Stimulated activated CD8-positive, alpha-beta memory T cell treated with anti-CD3 and anti-CD28 coated beads, Interleukin-12 subunit alpha, Interleukin-12 subunit beta, amount 100 ng/mL, for 24 hours (primary cell): ENCODE measurements around the gene KRTAP10-5.
"Not testable (repeated sequence)": the region's sequence is repeated elsewhere in the genome, so short reads cannot be mapped to it uniquely, and the experiment has no call there.

Experiments used
- DNase-seq: peaks from one replicate; pipeline ENCODE4 v3.0.0-alpha.2; 2020; ENCODE audit errors: extremely low read depth

Gene KRTAP10-5

GRCh38 chr21:44611551-44611950, 31.1 kb upstream of the KRTAP10-5 start:
- DNase-seq, result no peak

- DNase-seq, result not testable (repeated sequence)
Measured at GRCh38 chr21:44610157-44610843, 29.9 kb upstream of the KRTAP10-5 start.

GRCh38 chr21:44609193-44609592, 28.8 kb upstream of the KRTAP10-5 start:
- no peak for DNase-seq

GRCh38 chr21:44606495-44606894, 26.1 kb upstream of the KRTAP10-5 start:
- no peak for DNase-seq

GRCh38 chr21:44603911-44604310, 23.5 kb upstream of the KRTAP10-5 start:
- no peak for DNase-seq

- no peak for DNase-seq
Measured at GRCh38 chr21:44603109-44603875, 22.9 kb upstream of the KRTAP10-5 start.

- DNase-seq, result no peak
Measured at GRCh38 chr21:44602463-44602850, 22.1 kb upstream of the KRTAP10-5 start.

GRCh38 chr21:44601596-44602462, 21.4 kb upstream of the KRTAP10-5 start:
- no peak for DNase-seq

- DNase-seq, result not testable (repeated sequence)
Measured at GRCh38 chr21:44601091-44601490, 20.7 kb upstream of the KRTAP10-5 start.

- not testable (repeated sequence) for DNase-seq
Measured at GRCh38 chr21:44600118-44600978, 19.9 kb upstream of the KRTAP10-5 start, which contains the start of gene KRTAP10-7. TSS of gene KRTAP10-7 (plus strand) at chr21:44600597. CDS start at chr21:44600622, 25 bp downstream.

- DNase-seq, result no peak
Measured at GRCh38 chr21:44599264-44600029, 19.0 kb upstream of the KRTAP10-5 start.

GRCh38 chr21:44598061-44598460, 17.7 kb upstream of the KRTAP10-5 start:
- no peak for DNase-seq

- DNase-seq, result no peak
Measured at GRCh38 chr21:44596068-44596725, 15.8 kb upstream of the KRTAP10-5 start.

- no peak for DNase-seq
Measured at GRCh38 chr21:44595524-44595923, 15.1 kb upstream of the KRTAP10-5 start.

GRCh38 chr21:44594406-44594916, 14.1 kb upstream of the KRTAP10-5 start:
- DNase-seq, result no peak

GRCh38 chr21:44593598-44594405, 13.4 kb upstream of the KRTAP10-5 start:
- no peak for DNase-seq

- no peak for DNase-seq
Measured at GRCh38 chr21:44592446-44593311, 12.3 kb upstream of the KRTAP10-5 start, which contains the start of gene KRTAP10-6. TSS of gene KRTAP10-6 (minus strand) at chr21:44592505. CDS start at chr21:44592484, 21 bp downstream.

GRCh38 chr21:44591801-44592130, 11.4 kb upstream of the KRTAP10-5 start:
- not testable (repeated sequence) for DNase-seq
